Kidney (tissue), 14 donors: ENCODE data around the gene LILRA5. TPM values are rescaled to one million over a fixed set of nuclear protein-coding genes. Genes with fewer than 3 reads are reported as not detected.
"Not testable (repeated sequence)": the region's sequence is repeated elsewhere in the genome, so short reads cannot be mapped to it uniquely, and the experiment has no call there.

ENCODE experiments used
- DNase-seq, 5 donors: peaks; one replicate each; pipeline ENCODE4 v3.0.0-alpha.2; 2013 to 2020
- FAIRE-seq: peaks from 2 replicates; lab custom pipeline; 2012; peaks lifted over from hg19 to GRCh38; lab: Jason Lieb, UNC
- H3K27ac ChIP-seq, 2 donors: one replicate each; pipeline ENCODE4 v1.7.0; 2013; ENCODE audit warnings: low read depth in 2 of 2, low read length in 2 of 2, inconsistent platforms in 1 of 2
- H3K27me3 ChIP-seq: one replicate; pipeline ENCODE4 v1.7.1; 2013; ENCODE audit warnings: low read length, inconsistent platforms; ENCODE audit not compliant: control insufficient read depth, insufficient read depth
- H3K36me3 ChIP-seq, 3 donors: one replicate each; pipeline versions ENCODE4 v1.7.0 to v1.7.1; 2013; ENCODE audit warnings: low read length in 3 of 3, control low read depth in 1 of 3, inconsistent platforms in 1 of 3; ENCODE audit not compliant: insufficient read depth in 3 of 3, control insufficient read depth in 2 of 3
- H3K4me1 ChIP-seq, 3 donors: one replicate each; pipeline versions ENCODE4 v1.7.0 to v1.7.1; 2013; ENCODE audit warnings: low read length in 3 of 3, inconsistent platforms in 1 of 3, low read depth in 1 of 3; ENCODE audit not compliant: control insufficient read depth in 2 of 3, insufficient read depth in 2 of 3
- H3K4me3 ChIP-seq, 3 donors: one replicate each; pipeline versions ENCODE4 v1.7.0 to v1.8.1; 2013; ENCODE audit warnings: low read length in 3 of 3, control low read depth in 1 of 3, inconsistent platforms in 1 of 3
- H3K9ac ChIP-seq, 3 donors: one replicate each; pipeline versions ENCODE4 v1.7.0 to v1.7.1; 2013; ENCODE audit warnings: low read length in 3 of 3, control low read depth in 1 of 3, inconsistent platforms in 1 of 3
- H3K9me3 ChIP-seq, 3 donors: one replicate each; pipeline versions ENCODE4 v1.7.0 to v1.7.1; 2013; ENCODE audit warnings: low read length in 3 of 3, control low read depth in 1 of 3, inconsistent platforms in 1 of 3; ENCODE audit not compliant: control insufficient read depth in 2 of 3, insufficient read depth in 1 of 3
- intact Hi-C: fragments of 100-400 bp; cut with DNase I; formaldehyde crosslinking; loops from one replicate; pipeline ENCODE4 v1.11.1; 2022
- polyA plus RNA-seq: library from polyadenylated mRNA; stranded (reverse); fragments of 350-450 nt; fragmentation: Illumina TruSeq; extraction: RNeasy Lipid Tissue Mini Kit (QIAGEN cat#74804); gene quantifications from one replicate; pipeline ENCODE4 v1.2.3, GENCODE V29; 2014; ENCODE audit warnings: low read depth, low replicate concordance; ENCODE audit not compliant: insufficient read depth
- total RNA-seq: library from RNA; stranded (reverse); fragmentation: NEBNext Ultra II Directional; extraction: Animal tissue kit (Norgen Biotek cat#: 25700); gene quantifications from one replicate; pipeline ENCODE4 v1.2.1, GENCODE V29; 2021
- TF ChIP-seq, protein P1 (sequence below): IDR thresholded peaks from 3 replicates; pipeline ENCODE4 v1.5.1; 2012; ENCODE audit warnings: mild to moderate bottlenecking, moderate library complexity, borderline replicate concordance; ENCODE audit not compliant: insufficient read depth; ENCODE audit errors: extremely low read depth
- donor health status: control.
- donor health status: control.
- donor health status: control.
- donor health status: control.
- donor health status: control.
- donor health status: DM: yes; HTN: yes; CAD: no.
- donor health status: Normal renal cell carcinoma (clear cell type).

The LILRA5 gene
- total and polyA plus RNA-seq, 2 donors from 2014 or later = 1.4 to 5.9 TPM

GRCh38 chr19:54324071-54324470 lies 11.1 kb upstream of the LILRA5 start:
- FAIRE-seq (no peak), DNase-seq (no peak)
- Histone ChIP-seq H3K27ac (no peak overlapping the region), H3K36me3 (no peaks in the 10 kb centered on the region), H3K9me3 (no peaks in the 10 kb centered on the region), H3K27me3 (peaks cover 4% of the 10 kb centered on the region), H3K9ac (no peak overlapping the region), H3K4me1 (no peaks in the 10 kb centered on the region), H3K4me3 (no peak overlapping the region)
- intact Hi-C loops = no loop called here
- TF ChIP-seq, protein P1, sequence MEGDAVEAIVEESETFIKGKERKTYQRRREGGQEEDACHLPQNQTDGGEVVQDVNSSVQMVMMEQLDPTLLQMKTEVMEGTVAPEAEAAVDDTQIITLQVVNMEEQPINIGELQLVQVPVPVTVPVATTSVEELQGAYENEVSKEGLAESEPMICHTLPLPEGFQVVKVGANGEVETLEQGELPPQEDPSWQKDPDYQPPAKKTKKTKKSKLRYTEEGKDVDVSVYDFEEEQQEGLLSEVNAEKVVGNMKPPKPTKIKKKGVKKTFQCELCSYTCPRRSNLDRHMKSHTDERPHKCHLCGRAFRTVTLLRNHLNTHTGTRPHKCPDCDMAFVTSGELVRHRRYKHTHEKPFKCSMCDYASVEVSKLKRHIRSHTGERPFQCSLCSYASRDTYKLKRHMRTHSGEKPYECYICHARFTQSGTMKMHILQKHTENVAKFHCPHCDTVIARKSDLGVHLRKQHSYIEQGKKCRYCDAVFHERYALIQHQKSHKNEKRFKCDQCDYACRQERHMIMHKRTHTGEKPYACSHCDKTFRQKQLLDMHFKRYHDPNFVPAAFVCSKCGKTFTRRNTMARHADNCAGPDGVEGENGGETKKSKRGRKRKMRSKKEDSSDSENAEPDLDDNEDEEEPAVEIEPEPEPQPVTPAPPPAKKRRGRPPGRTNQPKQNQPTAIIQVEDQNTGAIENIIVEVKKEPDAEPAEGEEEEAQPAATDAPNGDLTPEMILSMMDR = no peak

DNA sequence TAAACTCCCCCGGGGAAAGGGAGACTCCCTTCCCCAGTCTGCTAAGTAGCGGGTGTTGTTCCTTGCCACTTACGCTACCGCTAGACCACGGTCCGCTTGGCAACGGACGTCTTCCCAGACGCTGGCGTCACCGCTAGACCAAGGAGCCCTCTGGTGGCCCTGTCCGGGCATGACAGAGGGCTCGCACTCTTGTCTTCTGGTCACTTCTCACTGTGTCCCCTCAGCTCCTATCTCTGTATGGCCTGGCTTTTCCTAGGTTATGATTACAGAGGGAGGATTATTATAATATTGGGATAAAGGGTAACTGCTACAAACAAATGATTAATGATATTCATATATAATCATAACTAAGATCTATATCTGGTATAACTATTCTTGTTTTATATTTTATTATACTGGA lies 10.0 kb upstream of the LILRA5 start:
- H3K36me3 ChIP-seq, FAIRE-seq, DNase-seq, H3K4me3 ChIP-seq, intact Hi-C loops, H3K27me3 ChIP-seq, H3K9ac ChIP-seq, H3K4me1 ChIP-seq, H3K27ac ChIP-seq, H3K9me3 ChIP-seq: not testable (repeated sequence)

DNA sequence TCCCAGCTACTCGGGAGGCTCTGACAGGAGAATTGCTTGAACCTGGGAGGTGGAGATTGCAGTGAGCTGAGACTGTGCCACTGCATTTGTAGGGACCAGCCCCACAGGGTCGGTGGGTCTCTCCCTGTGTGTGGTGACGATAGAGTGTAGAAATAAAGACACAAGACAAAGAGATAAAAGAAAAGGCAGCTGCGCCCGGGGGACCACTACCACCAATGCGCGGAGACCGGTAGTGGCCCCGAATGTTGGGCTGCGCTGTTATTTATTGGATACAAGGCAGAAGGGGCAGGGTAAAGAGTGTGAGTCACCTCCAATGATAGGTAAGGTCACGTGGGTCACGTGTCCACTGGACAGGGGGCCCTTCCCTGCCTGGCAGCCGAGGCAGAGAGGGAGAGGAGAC lies 9.3 kb upstream of the LILRA5 start:
- H3K4me1 ChIP-seq, H3K27me3 ChIP-seq, H3K4me3 ChIP-seq, FAIRE-seq, H3K36me3 ChIP-seq, intact Hi-C loops, H3K9me3 ChIP-seq, H3K27ac ChIP-seq, H3K9ac ChIP-seq: not testable (repeated sequence)
- peak in 1 of 5 donors; percentile 23 for DNase-seq

GRCh38 chr19:54319892-54320670 lies 7.1 kb upstream of the LILRA5 start:
- Histone ChIP-seq H3K4me1 (no peaks in the 10 kb centered on the region), H3K27ac (no peak overlapping the region), H3K36me3 (no peaks in the 10 kb centered on the region), H3K9me3 (no peaks in the 10 kb centered on the region), H3K4me3 (no peak overlapping the region), H3K9ac (no peak overlapping the region), H3K27me3 (peaks cover 4% of the 10 kb centered on the region)
- TF ChIP-seq, protein P1 = no peak
- DNase-seq (peak in 1 of 5 donors; percentile 20), FAIRE-seq (no peak)
- intact Hi-C loops = no loop called here
